GM20431 (cell line): Measurements from ENCODE around the gene SGCG.

Experiments used
- in situ Hi-C: fragments of 300-500 bp; cut with MseI, MboI; formaldehyde crosslinking; loops from one replicate; pipeline ENCODE4 v1.15.0; 2020; ENCODE audit warnings: low sequenced_read_pairs; ENCODE audit not compliant: unreplicated experiment

SGCG gene

GRCh38 chr13:23322353-23323336, 141.9 kb downstream of the SGCG start:
- in situ Hi-C loops: no loop called here

GRCh38 chr13:23323946-23324709, 143.3 kb downstream of the SGCG start:
- in situ Hi-C loops: no loop called here

- in situ Hi-C loops: no loop called here
Observed at GRCh38 chr13:23325191-23325590, 144.4 kb downstream of the SGCG start.

GRCh38 chr13:23330356-23330755, 149.6 kb downstream of the SGCG start:
- in situ Hi-C loops: no loop called here

- in situ Hi-C loops: no loop called here
Observed at GRCh38 chr13:23339225-23339624, 158.4 kb downstream of the SGCG start.

GRCh38 chr13:23344931-23345595, 164.3 kb downstream of the SGCG start:
- in situ Hi-C loops: no loop called here

GRCh38 chr13:23347601-23348000, 166.8 kb downstream of the SGCG start:
- in situ Hi-C loops: no loop called here

GRCh38 chr13:23348262-23349127, 167.7 kb downstream of the SGCG start:
- in situ Hi-C loops: no loop called here

GRCh38 chr13:23349161-23349897, 168.6 kb downstream of the SGCG start:
- in situ Hi-C loops: no loop called here

- in situ Hi-C loops: no loop called here
Observed at GRCh38 chr13:23350009-23350408, 169.2 kb downstream of the SGCG start.

GRCh38 chr13:23352161-23352560, 171.4 kb downstream of the SGCG start:
- in situ Hi-C loops: no loop called here

GRCh38 chr13:23354520-23354919, 173.7 kb downstream of the SGCG start:
- in situ Hi-C loops: no loop called here

GRCh38 chr13:23356368-23356767, 175.6 kb downstream of the SGCG start:
- in situ Hi-C loops: no loop called here

GRCh38 chr13:23357349-23357748, 176.6 kb downstream of the SGCG start:
- in situ Hi-C loops: no loop called here

- in situ Hi-C loops: no loop called here
Observed at GRCh38 chr13:23359882-23360281, 179.1 kb downstream of the SGCG start.

- in situ Hi-C loops: no loop called here
Observed at GRCh38 chr13:23365652-23366051, 184.9 kb downstream of the SGCG start.

GRCh38 chr13:23367907-23368306, 187.1 kb downstream of the SGCG start:
- in situ Hi-C loops: no loop called here

- in situ Hi-C loops: no loop called here
Observed at GRCh38 chr13:23372264-23372906, 191.6 kb downstream of the SGCG start.
